ENCODE data around the gene RAMP1. TPM values are rescaled to one million over a fixed set of nuclear protein-coding genes. Genes with fewer than 3 reads are reported as not detected.

The RAMP1 gene
- total and polyA plus RNA-seq, 8 donors, result 53.3 to 87.6 (median 61.7) TPM

- no peak overlapping the region for H3K27ac ChIP-seq
- TF ChIP-seq CTCF (IDR thresholded peaks at IDR 0.05), result no peak
Observed at GRCh38 chr2:237912271-237913192, 53.1 kb downstream of the RAMP1 start.

GRCh38 chr2:237913193-237913917 is 53.9 kb downstream of the RAMP1 start:
- ATAC-seq, result no peak
- no peak for TF ChIP-seq CTCF (IDR thresholded peaks at IDR 0.05)
- 91 to 94% methylated on average over 25 to 26 of the region's 26 CpGs for WGBS, 2 donors
- Histone ChIP-seq H3K36me3 (no peaks in the 10 kb centered on the region), H3K27me3 (no peaks in the 10 kb centered on the region), H3K9me3 (no peaks in the 10 kb centered on the region), H3K4me3 (no peak overlapping the region), H3K27ac (no peak overlapping the region), H3K4me1 (no peaks in the 10 kb centered on the region)
- intact Hi-C loops (cut with DNase I), result no loop called here
- DNase-seq, result peak in 2 of 6 donors; percentile 53 to 63
- no peak for FAIRE-seq

More at GRCh38 chr2:237912271-237913192, 53.1 kb downstream of the RAMP1 start:
- Histone ChIP-seq H3K36me3 (no peaks in the 10 kb centered on the region), H3K4me1 (no peaks in the 10 kb centered on the region), H3K27me3 (no peaks in the 10 kb centered on the region), H3K4me3 (no peak overlapping the region), H3K9me3 (no peaks in the 10 kb centered on the region)
- 91 to 97% methylated on average over 28 of the region's 28 CpGs for WGBS, 2 donors
- ATAC-seq (no peak), FAIRE-seq (no peak), DNase-seq (peak in 1 of 6 donors; percentile 63)
- intact Hi-C loops (cut with DNase I), result no loop called here

DNA sequence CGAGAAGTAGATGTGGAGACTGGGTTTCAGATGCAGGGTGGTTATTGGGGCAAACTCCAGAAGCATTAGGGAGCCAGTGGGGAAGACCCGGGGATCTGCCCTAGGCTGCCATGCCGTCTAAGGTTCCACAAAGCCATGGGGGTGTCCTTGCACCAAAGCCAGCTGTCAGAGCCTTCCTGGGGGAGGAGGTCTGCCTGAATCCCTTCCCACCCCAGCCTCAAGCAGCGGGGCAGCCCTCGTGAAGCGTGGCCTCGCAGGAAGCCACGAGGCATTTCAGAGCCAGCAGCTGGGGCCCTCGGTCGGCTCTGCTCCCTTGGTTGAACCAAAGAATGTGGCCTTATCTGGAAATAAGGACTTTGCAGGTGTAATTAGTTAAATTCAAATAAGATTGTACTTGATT is 56.2 kb downstream of the RAMP1 start:
- DNase-seq, result peak in 1 of 6 donors; percentile 49
- ATAC-seq, result no peak
- no peaks in the 10 kb centered on the region for H3K4me1 ChIP-seq
- no peaks in the 10 kb centered on the region for H3K36me3 ChIP-seq
- TF ChIP-seq CTCF (IDR thresholded peaks at IDR 0.05), result no peak
- 88% methylated on average over 10 of the region's 10 CpGs for WGBS, 2 donors
- intact Hi-C loops (cut with DNase I), result no loop called here
- H3K4me3 ChIP-seq, result no peak overlapping the region
- no peak for FAIRE-seq
- H3K27me3 ChIP-seq, result no peaks in the 10 kb centered on the region
- H3K27ac ChIP-seq, result no peak overlapping the region
- H3K9me3 ChIP-seq, result no peaks in the 10 kb centered on the region

- WGBS, 2 donors, result 95 to 98% methylated on average over 13 of the region's 13 CpGs
- no peak for FAIRE-seq
- peak in 1 of 6 donors; percentile 33 for DNase-seq
- intact Hi-C loops (cut with DNase I), result no loop called here
- Histone ChIP-seq H3K4me3 (no peak overlapping the region), H3K4me1 (no peaks in the 10 kb centered on the region), H3K9me3 (no peaks in the 10 kb centered on the region), H3K36me3 (no peaks in the 10 kb centered on the region), H3K27me3 (no peaks in the 10 kb centered on the region), H3K27ac (no peak overlapping the region)
- no peak for ATAC-seq
- no peak for TF ChIP-seq CTCF (IDR thresholded peaks at IDR 0.05)
Observed at GRCh38 chr2:237916296-237916695, 56.9 kb downstream of the RAMP1 start.

All from pancreas (tissue), 10 donors.